Brain microvascular endothelial cell (primary cell): ENCODE results near the gene ERBIN.
"Not testable (repeated sequence)": the region's sequence is repeated elsewhere in the genome, so short reads cannot be mapped to it uniquely, and the experiment has no call there.

Experiments used
- DNase-seq: peaks from one replicate; pipeline ENCODE4 v3.0.0-alpha.2; 2020
- H3K27ac ChIP-seq: fragments of 250-450 bp; sonication (Bioruptor Pico); 2 replicates; pipeline ENCODE4 v1.5.1; 2020; ENCODE audit warnings: mild to moderate bottlenecking, moderate library complexity
- H3K27me3 ChIP-seq: fragments of 250-450 bp; sonication (Bioruptor Pico); replicated peaks from 2 replicates; pipeline ENCODE4 v1.5.1; 2020; ENCODE audit warnings: mild to moderate bottlenecking
- H3K36me3 ChIP-seq: fragments of 250-450 bp; sonication (Bioruptor Pico); replicated peaks from 2 replicates; pipeline ENCODE4 v1.5.1; 2020; ENCODE audit warnings: mild to moderate bottlenecking
- H3K4me3 ChIP-seq: 2 replicates; pipeline ENCODE4 v1.5.1; 2011; ENCODE audit warnings: low read depth, mild to moderate bottlenecking, control low read depth, low read length, moderate library complexity
- in situ Hi-C: cut with HindIII; loops from 2 replicates; pipeline ENCODE4 v1.10.0; 2017; ENCODE audit warnings: low sequenced_read_pairs, low pct_ligation_motif_present
- TF ChIP-seq, protein P1 (sequence below): IDR thresholded peaks from 2 replicates; pipeline ENCODE4 v1.5.1; 2011; ENCODE audit warnings: low read depth, mild to moderate bottlenecking, moderate library complexity, low read length, control low read depth, inconsistent platforms; ENCODE audit errors: missing control alignments

ERBIN gene, protein sequence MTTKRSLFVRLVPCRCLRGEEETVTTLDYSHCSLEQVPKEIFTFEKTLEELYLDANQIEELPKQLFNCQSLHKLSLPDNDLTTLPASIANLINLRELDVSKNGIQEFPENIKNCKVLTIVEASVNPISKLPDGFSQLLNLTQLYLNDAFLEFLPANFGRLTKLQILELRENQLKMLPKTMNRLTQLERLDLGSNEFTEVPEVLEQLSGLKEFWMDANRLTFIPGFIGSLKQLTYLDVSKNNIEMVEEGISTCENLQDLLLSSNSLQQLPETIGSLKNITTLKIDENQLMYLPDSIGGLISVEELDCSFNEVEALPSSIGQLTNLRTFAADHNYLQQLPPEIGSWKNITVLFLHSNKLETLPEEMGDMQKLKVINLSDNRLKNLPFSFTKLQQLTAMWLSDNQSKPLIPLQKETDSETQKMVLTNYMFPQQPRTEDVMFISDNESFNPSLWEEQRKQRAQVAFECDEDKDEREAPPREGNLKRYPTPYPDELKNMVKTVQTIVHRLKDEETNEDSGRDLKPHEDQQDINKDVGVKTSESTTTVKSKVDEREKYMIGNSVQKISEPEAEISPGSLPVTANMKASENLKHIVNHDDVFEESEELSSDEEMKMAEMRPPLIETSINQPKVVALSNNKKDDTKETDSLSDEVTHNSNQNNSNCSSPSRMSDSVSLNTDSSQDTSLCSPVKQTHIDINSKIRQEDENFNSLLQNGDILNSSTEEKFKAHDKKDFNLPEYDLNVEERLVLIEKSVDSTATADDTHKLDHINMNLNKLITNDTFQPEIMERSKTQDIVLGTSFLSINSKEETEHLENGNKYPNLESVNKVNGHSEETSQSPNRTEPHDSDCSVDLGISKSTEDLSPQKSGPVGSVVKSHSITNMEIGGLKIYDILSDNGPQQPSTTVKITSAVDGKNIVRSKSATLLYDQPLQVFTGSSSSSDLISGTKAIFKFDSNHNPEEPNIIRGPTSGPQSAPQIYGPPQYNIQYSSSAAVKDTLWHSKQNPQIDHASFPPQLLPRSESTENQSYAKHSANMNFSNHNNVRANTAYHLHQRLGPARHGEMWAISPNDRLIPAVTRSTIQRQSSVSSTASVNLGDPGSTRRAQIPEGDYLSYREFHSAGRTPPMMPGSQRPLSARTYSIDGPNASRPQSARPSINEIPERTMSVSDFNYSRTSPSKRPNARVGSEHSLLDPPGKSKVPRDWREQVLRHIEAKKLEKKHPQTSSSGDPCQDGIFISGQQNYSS (N-terminal part only)

DNA sequence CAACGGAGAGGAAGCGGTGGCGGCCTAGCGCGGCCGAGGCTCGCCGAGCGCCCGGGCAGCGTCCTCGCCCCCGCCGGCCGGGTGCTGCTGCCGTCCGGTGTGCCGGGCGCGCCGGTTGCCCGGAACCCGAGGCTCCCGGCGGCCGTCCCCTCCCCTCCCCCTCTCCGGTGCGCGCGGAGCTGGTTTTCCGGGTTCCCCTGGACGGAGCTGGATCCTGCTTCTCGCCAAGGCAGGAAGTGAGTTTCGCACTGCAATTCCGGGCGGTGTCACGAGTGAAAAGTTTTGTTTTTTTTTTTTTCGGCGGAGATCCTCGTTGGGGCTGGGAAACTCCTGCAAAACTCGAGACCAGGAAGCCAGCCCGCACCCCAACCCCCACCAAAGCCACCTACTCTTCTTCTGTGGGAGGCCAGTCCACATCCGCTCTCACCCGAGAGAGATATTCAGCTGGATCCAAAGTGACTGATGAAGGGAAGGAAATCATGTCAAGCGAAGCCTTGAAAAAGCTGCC is at the start of gene ERBIN:
Gene ERBIN, plus strand, starts transcription at position 300 of the 508 bp plus-strand sequence. CDS start 66,144 bp downstream, outside the sequence.
- no peaks in the 10 kb centered on the region for H3K36me3 ChIP-seq
- DNase-seq = peak; percentile 68
- no peaks in the 10 kb centered on the region for H3K27me3 ChIP-seq
- peak within 1 kb of the TSS; percentile 89 for H3K27ac ChIP-seq
- in situ Hi-C loops = no loop called here
- peak within 1 kb of the TSS; percentile 71 for H3K4me3 ChIP-seq
- TF ChIP-seq, protein P1, sequence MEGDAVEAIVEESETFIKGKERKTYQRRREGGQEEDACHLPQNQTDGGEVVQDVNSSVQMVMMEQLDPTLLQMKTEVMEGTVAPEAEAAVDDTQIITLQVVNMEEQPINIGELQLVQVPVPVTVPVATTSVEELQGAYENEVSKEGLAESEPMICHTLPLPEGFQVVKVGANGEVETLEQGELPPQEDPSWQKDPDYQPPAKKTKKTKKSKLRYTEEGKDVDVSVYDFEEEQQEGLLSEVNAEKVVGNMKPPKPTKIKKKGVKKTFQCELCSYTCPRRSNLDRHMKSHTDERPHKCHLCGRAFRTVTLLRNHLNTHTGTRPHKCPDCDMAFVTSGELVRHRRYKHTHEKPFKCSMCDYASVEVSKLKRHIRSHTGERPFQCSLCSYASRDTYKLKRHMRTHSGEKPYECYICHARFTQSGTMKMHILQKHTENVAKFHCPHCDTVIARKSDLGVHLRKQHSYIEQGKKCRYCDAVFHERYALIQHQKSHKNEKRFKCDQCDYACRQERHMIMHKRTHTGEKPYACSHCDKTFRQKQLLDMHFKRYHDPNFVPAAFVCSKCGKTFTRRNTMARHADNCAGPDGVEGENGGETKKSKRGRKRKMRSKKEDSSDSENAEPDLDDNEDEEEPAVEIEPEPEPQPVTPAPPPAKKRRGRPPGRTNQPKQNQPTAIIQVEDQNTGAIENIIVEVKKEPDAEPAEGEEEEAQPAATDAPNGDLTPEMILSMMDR = no peak

DNA sequence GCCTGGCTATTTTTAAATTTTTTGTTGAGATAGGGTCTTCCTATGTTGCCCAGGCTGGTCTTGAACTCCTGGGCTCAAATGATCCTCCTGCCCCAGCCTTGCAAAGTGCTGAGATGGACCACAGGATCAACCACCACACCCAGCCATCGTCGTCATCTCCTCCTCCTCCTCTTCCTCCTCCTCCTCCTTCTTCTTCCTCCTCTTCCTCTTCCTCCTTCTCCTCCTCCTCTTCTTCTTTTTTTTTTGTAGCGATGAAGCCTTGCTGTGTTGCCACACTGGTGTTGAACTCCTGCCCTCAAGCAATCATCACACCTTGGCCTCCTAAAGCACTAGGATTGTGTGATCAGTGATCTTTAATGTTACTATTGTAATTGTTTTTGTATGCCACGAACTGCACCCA is 49.4 kb upstream of the ERBIN start:
- H3K27ac ChIP-seq = no peak overlapping the region
- H3K4me3 ChIP-seq = no peak overlapping the region
- in situ Hi-C loops = no loop called here
- no peaks in the 10 kb centered on the region for H3K27me3 ChIP-seq
- TF ChIP-seq, protein P1 = no peak
- no peak for DNase-seq
- no peaks in the 10 kb centered on the region for H3K36me3 ChIP-seq

DNA sequence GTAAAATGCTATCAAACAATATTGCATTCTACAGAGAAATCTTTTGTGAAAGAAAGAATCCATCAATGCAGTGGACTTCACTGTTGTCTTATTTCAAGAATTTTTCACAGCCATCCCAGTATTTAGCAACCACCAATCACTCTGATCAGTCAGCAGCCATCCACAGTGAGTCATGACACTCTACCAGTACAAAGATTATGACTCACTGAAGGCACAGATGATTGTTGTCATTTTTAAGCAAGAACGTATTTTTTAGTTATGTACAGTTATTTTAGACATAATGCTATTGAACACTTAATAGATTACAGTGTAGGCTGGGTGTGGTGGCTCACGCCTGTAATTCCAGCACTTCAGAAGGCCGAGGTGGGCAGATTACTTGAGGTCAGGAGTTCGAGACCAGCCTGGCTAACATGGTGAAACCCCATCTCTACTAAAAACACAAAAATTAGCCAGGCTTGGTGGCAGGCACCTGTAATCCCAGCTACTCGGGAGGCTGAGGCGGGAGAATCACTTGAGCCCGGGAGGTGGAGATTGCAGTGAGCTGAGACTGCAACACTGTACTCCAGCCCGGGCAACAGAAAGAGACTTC is 46.6 kb upstream of the ERBIN start:
- H3K36me3 ChIP-seq, H3K4me3 ChIP-seq, H3K27me3 ChIP-seq, in situ Hi-C loops: not testable (repeated sequence)
- DNase-seq = peak; percentile 89
- H3K27ac ChIP-seq = peak overlapping the region; percentile 47

DNA sequence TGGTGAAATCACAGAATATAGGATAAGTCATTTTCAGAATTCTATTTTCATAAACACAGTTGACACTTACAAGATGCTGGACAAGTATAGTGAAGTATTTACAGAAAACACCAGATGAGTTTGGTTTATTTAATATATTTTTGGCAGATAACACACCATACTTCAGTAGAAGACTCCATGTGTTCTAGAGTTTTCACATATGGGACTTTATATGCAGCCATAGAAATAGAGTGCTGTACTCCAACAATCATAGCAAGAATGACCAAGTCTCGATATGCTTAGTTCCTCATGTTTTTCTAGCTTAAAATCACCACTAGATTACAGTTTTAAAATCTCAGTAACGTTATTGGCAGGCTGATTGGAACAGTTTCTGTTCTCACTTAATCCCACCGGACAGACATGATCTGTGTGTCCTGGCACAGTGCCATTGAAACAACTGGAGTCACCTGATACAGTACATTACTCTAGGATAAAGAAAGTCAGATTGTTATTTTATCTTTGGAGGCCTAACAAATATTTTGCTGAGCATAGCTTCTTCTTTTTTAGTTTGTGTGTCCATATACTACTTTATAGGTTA is 45.8 kb upstream of the ERBIN start:
- Histone ChIP-seq H3K27ac (no peak overlapping the region), H3K36me3 (no peaks in the 10 kb centered on the region), H3K27me3 (no peaks in the 10 kb centered on the region), H3K4me3 (no peak overlapping the region)
- DNase-seq = peak; percentile 23
- in situ Hi-C loops = no loop called here
- TF ChIP-seq, protein P1 = no peak

DNA sequence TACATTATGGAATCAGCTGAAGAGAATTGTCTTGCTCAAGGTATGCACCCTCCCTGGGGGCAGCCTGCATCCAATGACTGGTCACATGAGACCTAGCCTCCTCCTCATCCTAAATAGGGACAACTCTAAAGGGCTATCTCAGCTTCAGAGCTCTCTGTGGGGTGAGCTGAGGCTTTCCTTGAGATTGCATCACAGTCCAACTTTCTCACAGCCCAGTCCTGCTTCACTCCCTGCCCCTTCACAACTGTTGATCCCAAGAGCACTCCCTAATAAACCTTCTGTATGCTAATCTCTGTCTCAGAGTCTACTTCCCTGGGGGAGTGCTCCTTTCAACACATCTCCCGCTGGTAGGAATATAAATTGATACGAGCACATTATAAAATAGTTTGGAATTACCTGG is 44.1 kb upstream of the ERBIN start:
- no peak overlapping the region for H3K27ac ChIP-seq
- in situ Hi-C loops = no loop called here
- DNase-seq = no peak
- TF ChIP-seq, protein P1 = no peak
- no peaks in the 10 kb centered on the region for H3K27me3 ChIP-seq
- H3K36me3 ChIP-seq = no peaks in the 10 kb centered on the region
- no peak overlapping the region for H3K4me3 ChIP-seq
